Measurements from ENCODE around the gene HOXD9. TPM values are rescaled to one million over a fixed set of nuclear protein-coding genes. Genes with fewer than 3 reads are reported as not detected.

HOXD9 gene
- total RNA-seq, 1 donor from 2014 or later = not detected

Other genes starting within 250 kb of the HOXD9 start
- 50.3 and 51.9 TPM in 2 replicates for gene LNPK, start 120.5 kb upstream of the HOXD9 start, total RNA-seq
- not detected in 2 replicates for gene EVX2, start 38.8 kb upstream of the HOXD9 start, total RNA-seq
- not detected in 2 replicates for gene HOXD13, start 30.0 kb upstream of the HOXD9 start, total RNA-seq
- not detected in 2 replicates for gene HOXD12, start 22.9 kb upstream of the HOXD9 start, total RNA-seq
- not detected in 2 replicates for gene HOXD11, start 15.4 kb upstream of the HOXD9 start, total RNA-seq
- not detected in 2 replicates for gene HOXD10, start 5.9 kb upstream of the HOXD9 start, total RNA-seq
- gene HOXD8, start 7.0 kb downstream of the HOXD9 start, total RNA-seq = not detected in 2 replicates
- not detected in 2 replicates for gene HOXD4, start 28.8 kb downstream of the HOXD9 start, total RNA-seq
- gene HOXD3, start 34.6 kb downstream of the HOXD9 start, total RNA-seq = not detected in 2 replicates
- gene HOXD1, start 65.9 kb downstream of the HOXD9 start, total RNA-seq = not detected in 2 replicates
- gene MTX2, start 146.7 kb downstream of the HOXD9 start, total RNA-seq = 26.0 and 26.2 TPM in 2 replicates

Data from activated T-helper 2 cell treated with anti-CD3 and anti-CD28 coated beads, Interferon-gamma antibody, Interleukin-2, Interleukin-4, amounts not matched to agents 10 μg/mL and 5 μg/mL and 100 μg/mL, durations not matched to agents 14 hours and 24 hours and 36 hours (primary cell).